GM21367 (cell line): ENCODE results near the gene NFAM1.

ENCODE experiments used
- ATAC-seq: cut with Tn5 transposase; IDR thresholded peaks from one replicate; pipeline ENCODE4 v1.9.1; 2021; ENCODE audit not compliant: unreplicated experiment

The NFAM1 gene

DNA sequence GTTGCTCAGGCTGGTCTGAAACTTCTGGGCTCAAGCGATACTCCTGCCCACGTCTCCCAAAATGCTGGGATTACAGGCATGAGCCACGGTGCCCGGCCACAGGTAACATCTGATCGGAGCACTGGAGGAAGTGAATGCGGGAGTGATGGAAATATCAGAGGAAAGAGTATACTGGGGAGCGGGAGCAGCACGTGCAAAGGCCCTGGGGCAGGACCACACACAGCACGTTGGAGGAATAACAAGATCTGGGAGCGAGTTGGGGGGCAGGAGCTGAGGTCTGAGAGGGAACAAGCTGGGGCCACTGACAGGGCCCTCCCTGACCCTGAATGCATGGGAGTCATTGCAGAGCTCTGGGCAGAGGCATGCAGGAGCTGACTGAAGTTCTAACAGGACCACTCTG is 70.7 kb downstream of the NFAM1 start:
- ATAC-seq, result no peak

DNA sequence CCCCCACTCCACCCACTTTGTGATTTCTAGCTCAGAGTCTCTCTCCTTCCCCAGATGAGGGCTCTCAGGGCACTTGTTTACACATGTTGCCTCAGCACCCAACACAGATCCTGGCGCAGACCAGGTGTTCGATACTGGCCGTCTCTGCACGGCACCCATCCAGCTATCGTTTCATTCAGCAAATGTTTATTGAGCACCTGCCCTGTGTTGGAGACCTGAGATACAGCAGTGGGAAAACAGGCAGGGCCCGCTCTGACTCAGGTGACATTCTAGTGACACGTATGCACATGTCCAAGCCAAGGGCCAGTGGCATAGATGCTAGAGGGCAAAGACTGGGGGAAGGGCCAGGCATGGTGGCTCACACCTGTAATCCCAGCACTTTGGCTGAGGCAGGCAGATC is 71.9 kb downstream of the NFAM1 start:
- ATAC-seq, result no peak

DNA sequence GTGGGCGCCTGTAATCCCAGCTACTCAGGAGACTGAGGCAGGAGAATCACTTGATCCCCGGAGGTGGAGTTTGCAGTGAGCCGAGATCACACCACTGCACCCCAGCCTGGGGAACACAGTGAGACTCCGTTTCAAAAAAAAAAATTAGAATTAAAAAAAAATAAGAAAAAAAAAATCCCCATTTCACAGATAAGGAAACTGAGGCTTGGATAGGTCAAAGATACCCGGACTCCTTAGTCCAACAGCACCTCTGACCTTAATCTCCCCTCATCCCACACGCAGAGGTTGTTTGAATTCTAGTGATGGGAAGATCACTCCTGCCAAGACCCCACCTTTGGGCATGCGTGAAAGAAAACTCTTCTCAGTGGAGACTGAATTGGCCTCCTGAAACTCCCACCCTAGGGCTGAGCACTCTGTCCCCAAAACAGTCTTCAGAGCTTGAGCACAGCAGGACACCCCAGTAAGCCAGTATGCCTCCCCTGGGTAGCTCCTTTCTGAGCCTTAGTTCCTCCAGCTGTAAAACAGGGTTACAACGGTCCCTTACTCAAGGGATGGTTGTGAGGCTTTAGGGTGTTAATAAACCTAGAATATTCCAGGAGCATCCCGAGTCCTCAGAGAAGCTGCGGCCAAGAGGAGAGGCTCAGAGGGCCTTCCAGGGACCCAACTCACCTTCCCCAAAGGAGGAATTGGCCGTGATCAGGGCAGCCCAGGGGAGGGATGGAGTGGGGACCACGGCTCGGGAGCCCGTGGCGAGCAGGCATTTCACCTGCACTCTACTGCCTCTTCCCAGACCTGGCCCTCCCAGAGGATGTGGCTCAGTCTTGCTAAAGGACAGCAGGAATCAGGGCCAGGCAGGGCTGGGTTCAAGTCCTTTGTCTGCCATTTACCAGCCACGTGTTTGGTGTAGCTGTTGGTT is 73.3 kb downstream of the NFAM1 start:
- ATAC-seq, result no peak

DNA sequence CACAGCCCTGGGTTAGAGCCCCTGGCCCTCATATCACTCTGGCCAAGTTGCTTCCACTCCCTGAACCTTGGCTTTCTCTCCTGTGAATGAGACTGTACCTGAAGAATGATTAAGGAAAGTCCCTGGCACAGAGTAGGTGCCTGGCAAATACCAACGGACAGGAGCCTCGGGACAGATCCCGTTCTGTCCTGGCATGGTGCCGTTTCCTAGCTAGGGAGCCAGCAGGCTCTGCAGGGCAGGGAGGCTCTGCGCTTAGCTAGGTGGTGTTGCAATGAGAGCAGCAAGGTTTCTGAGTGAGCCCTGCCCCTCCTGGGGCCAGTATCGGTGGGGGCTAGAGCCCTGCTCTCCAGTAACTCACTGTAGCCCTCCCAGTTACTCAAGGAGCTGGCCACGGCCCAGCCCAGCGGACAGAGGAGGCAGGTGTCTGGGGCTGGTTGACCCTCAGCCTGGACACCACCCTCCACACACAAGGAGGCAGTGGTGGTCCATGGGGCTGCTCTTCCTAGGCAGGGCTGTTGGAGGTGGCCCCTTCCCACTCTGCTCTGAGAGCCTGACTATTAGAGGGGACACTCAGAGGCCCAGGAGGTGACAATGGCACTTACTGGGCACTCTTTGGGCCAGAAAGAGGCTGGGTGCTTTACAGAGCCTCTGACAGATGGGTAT is 74.4 kb downstream of the NFAM1 start:
- ATAC-seq, result no peak

DNA sequence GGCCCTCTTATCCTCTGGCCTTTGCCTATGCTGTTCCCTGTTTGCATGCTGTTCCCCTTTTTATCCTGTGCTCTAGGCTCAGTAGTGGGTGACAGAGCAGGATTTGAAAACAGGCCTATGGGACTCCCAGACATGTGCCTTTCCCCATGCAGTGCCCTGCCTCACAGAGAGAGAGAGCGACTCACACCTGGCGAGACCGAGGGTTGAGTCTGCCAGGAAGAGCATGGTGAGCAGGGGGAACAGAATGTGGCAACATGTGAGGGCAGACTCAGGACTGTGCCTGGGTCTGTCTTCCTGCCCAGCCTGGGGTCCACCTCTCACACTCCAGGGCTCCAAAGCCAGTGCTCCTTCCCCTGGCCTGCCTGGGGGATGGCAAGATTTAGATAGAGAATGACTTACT is 75.0 kb downstream of the NFAM1 start:
- ATAC-seq, result no peak

DNA sequence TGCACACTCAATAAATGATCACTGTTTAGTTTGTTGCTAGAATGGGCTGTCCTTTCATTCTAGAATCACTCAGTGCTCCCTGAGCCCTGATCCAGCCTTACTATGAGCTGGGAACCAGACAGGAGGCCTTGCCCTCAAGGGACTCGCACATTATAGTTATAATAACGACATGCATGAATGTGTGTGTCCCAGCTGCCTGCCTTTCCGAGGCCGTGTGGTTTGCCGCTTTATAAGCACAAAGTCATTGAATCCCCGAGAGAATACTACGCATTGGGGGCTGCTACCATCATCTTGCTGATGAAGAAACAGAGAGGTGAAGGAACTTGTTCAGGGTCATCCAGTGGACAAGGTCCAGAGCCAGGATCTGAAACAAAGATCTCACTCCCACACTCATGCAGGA is 75.7 kb downstream of the NFAM1 start:
- no peak for ATAC-seq

DNA sequence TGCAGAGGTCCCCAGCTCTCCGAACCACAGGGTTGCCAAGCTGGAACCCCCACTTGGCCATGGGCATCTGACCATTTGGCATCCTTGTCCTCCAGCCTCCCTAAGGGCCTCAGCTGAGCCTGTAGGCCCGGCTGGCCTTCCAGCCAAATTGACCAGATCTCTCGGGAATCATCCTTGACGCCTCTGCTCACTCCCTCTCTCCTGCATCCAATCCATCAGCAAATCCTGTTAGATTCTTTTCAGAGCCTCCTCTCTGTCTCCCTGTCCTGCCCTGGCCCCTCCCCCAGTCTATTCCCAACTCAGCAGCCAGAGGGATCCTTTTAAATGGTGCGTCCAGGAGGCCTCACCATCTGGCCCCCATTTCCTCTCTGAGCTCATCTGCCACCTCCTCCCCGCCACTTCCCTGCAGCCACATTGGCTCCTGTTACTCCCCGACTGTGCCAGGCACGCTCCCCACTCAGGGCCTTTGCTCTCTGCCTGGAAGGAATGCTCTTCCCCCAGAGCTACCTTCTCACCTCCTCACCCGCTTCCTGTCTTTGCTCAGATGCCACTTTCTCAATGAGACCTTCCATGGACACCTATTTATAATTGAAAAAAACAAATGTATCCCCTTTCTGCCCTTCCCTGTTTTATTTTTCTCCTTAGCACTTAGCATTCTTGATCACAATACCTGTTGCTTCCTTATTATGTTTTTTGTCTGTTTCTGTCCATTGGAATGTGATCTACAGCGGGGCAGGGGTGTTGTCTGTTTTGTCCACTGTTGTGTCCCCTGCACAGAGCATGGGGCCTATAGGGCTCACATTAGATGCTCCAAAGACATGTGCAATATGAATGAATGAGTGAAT is 78.1 kb downstream of the NFAM1 start:
- no peak for ATAC-seq

DNA sequence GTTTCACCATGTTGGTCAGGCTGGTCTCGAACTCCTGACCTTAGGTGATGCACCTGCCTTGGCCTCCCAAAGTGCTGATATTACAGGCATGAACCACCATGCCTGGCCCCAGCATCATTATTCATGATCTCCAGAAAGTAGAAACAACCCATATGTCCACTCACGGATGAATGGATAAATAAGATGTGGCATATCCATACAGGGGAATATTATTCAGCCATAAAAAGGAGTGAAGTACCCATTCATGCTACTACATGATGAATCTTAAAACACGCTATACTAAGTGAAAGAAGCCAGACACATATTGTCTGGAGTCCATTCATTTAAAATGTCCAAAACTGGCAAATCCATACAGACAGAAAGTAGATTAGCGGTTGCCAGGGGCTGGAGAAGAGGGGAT is 81.8 kb downstream of the NFAM1 start:
- no peak for ATAC-seq

DNA sequence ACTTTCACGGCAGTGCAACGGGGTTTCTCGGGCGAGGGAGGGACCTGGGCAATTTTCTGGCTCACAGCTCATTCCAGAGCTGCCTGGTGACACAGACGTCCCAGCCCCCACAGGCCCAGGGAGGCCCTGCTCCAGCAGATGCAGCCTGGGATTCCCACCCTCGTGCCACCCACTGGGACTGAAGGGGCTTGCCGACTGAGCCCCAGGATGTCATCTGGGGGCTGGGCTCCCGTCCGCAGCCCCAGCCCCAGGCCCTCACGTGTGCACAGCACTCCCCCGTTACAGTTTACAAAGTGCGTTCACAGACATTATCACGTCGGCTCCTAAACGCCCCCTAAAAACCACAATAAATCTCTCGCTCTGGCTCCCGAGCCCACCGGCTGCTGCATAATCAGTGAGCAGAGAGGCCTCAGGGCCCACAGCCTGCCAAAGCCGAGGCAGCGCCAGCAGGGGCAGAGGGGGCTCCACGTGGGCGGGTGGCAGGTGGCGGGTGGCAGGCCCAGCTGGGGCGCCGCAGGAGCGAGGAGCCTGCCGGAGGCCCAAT is 84.8 kb downstream of the NFAM1 start:
- ATAC-seq, result no peak

DNA sequence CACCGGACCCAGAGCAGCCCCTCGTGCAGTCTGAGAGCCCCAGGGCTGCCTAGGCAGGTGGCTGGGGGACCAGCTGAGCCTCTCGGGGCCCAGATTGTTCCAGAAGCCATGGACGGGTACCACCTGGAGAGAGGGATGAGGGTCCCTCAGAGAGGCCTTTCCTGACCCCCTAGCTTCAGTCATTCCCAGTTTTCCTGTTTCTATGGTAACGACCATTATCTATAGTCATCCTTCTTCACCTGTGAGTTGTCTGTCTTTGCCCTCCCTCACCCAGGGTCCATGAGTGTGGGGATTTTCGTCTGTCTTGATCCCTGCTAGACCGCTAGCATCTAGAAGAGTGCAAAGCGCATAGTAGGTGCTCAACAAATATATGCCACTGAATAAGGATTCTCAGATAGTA is 85.5 kb downstream of the NFAM1 start:
- ATAC-seq, result no peak

DNA sequence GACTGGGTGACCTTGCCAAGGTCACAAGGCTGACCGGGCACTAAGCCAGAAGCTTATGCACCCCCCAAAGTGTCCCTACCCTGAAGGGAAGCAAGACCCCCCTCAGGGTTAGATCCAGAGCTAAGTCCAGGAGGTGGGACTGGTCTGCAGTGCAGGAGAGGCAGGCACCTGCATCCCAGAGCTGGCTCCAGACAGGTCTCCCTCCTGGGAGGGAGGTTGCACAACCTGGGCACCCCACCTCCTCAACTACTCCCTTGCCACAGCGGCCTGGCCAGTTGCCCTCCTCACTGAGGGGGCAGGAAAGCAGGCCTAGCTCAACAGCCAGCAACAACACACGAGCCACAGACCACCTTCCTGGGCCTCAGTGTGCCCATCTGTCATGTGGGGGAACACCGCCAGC is 86.7 kb downstream of the NFAM1 start:
- no peak for ATAC-seq

DNA sequence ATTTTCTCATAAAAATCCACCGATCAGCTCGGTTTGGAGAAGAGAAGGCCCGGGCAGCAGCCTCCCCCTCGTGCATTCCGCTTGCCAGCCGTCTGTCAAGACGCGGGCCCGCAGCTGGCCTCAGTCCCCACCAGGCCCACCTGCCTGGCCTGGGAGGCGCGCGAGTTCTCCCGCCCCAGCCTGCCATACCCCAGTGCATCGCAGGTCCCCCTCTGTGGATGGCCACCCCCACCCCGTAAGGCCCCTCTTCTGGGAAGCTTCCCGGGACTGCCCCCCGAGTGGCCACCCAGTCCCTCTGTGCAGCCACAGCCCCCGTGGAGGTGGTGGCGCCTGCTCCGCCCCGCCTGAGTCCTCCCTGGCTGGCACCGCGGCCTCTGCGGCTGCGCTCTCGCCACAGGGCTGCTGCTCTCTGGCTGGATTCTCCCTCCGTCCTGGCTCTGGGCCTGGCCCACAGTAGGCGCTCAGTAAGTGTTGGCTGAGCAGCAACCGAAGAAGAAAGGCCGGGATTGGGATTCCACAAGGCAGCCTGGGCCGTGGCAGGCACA is 87.8 kb downstream of the NFAM1 start:
- ATAC-seq, result no peak

DNA sequence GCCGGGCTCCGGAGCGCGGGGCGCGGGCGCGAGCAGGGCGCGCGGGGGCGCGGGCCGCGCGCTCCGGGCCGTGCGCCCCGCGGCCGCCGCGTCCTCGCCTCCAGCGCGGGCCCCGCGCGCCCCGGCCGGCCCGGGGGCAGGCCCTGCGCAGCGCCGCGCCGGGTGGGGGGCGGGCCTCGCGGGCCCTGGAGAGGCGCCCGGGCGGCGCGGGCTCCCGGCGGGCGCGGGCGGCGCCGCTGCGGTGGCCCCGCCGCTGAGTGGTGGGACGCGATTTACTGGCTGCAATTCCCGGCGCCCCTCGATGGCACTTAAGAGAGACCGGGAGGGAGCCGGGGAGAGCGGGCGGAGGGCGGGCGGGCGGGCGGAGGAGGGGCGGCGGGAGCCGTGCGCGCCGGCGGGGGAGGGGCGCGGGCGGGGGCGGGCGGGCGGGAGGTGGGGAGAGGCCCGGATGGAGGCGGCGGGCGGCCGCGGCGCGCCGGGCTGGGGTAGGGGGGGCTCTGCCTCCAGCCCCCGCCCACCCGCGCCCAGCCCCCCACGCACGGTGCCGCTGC is 88.6 kb downstream of the NFAM1 start:
- ATAC-seq, result no peak

DNA sequence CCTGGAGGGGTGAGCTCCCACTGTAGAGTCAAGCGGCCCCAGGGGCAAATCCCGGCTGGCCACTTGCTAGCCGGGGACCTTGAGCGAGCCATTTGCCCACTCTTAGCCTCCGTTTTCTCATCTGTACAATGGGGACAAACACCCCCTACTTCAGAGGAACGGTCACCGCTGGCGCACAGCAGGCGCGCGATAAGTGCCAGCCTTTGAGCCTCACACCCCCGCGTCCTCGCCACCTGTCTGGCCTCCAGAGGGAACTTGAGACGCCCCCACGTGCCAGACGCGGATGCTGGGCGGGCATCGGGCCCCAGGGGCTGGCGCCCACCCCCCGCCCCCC is 89.1 kb downstream of the NFAM1 start:
- no peak for ATAC-seq

DNA sequence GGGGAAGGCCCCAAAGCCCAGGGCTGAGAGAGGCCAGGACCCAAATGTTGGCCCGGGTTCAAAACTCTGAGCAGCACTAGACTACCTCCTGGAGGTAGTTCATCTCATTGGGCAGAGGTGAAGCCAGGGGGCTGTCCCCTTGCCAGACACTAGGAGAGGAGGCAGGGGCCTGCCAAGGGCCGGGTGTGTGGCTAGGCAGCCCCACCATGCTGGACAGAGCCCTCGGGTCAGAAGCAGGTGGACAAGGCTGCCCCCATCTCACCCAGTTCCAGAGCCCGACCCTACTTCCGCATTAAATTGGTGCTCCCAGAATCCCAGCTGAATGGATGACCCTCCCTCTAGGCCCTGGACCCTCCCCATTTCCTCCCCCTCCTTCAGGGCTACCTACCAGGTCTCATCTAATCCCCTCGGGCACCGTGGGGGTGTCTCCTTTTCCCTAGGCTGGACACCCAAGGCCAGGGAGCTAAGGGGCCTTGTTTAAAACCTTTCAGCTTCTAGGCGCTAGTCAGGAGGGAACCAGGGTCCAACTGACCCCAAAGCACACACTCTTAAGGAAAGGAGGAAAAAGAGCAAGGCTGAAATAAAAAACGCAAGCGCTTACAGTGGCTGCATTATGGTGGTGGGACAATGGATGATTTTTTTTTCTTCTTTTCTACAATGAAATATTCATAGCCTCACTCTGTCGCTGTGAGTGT is 89.6 kb downstream of the NFAM1 start:
- ATAC-seq, result no peak

DNA sequence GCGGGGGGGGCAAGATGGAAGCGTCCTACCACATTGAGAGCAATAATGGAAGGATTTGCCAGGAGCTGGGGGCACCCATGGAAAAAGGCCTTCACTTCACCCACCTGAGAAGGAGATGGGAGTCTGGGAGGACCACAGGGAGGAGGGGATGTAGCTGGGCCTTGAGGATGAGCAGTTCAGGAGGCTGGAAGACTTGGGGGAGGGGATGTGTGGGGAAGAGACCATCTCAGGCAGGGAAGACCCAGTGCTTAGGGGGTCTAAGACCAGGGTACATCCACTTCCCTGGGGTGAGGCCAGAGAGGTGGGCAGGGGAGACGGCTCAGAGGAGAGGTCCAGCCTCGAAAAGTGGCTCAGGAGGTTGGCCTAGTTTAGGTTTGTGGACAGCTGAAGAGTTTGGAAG is 90.4 kb downstream of the NFAM1 start:
- no peak for ATAC-seq

DNA sequence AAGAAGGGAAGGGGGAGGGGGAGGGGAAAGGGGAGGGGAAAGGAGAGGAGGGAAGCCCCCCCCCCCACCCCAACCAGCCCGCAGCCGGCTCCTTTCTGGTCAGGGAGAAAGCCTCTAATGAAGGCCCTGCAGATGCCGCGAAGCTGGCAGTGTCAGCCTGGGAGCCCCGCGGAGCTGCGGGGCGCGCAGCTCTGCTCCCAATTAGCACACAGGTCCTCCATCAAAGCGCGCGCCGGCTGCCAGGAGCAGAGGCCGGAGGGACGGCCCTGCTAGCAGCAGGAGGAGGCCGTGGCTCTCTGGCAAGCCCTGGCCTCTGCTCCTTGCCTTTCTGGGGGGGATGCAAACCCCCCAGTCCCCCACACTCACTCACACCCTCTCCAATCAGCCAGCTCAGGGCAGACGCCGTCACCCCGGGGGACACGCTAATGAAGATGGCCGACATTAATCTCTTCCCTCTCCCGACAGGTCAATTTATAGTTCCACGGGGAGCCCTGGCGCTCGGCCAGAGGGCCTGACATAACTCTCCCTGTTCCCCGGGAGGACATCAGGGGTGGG is 91.3 kb downstream of the NFAM1 start:
- ATAC-seq, result no peak

DNA sequence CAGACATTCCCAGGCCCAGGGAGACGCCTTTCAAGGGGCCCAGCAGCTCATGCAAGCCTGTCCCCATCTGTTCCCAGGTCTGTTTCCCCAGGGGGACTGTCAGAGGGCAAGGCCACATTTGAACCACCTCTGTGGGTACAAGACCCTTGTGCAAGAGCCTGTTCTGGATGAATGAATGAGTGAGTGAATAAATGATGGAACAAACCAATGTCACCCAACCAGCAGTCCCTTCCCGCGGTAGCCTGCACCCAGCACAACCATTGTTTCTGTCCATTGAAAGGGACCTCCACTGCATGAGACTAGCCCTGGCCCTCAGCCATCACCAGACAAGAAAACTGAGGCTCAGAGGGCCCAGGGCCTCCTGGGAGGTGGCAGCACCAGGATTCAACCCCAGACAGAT is 92.1 kb downstream of the NFAM1 start:
- ATAC-seq, result no peak

DNA sequence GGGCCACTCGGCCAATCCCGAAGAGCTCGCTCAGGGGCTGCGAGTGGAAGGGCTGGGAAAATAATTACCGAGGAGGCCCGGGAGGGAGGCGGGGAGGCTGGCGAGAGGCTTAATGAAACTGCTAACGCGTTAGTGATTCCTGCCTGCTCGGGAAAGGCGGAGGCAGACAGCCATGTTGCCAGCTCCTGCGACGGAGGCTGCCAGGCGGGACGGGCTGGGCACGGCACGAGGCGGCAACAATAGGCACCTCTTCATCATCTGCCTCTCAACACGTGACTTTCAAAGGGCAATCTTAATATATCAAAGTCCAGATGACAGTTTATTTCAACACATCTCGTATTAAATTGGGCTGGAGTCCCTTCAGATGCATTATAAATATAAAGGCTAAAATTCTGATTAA is 93.7 kb downstream of the NFAM1 start:
- no peak for ATAC-seq

DNA sequence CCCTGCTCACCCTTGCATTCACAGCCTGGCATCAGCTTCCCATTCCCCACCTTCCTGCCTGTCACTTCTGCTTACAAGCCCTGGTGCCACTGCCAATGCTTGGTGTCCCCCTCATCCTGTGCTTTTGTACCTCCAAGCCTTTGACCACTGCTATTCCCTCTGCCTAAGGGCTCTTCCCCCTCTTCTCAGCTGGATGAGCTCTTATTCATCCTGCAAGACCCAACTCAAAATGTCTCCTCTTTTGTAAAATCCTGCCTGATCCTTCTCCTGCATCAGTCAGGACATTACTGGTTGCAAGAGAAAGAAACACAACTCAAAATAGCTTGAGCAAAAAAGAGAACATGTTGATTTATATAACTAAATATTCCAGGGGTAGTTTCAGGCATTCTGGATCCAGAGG is 94.8 kb downstream of the NFAM1 start:
- no peak for ATAC-seq
